CD4-positive, alpha-beta T cell (primary cell): ENCODE results near the gene FIZ1. TPM values are rescaled to one million over a fixed set of nuclear protein-coding genes. Genes with fewer than 3 reads are reported as not detected.

ENCODE experiments used
- ATAC-seq: fragments of 200-7000 bp; cut with Tn5 transposase; one replicate; pipeline ENCODE4 v1.10.0; 2022; ENCODE audit warnings: mild to moderate bottlenecking; ENCODE audit not compliant: poor library complexity
- CTCF ChIA-PET: fragments of 350-600 bp; sonication (Branson Sonifier 250); formaldehyde crosslinking; loops from one replicate; lab custom pipeline; 2021; ENCODE audit warnings: antibody characterized with exemption, inconsistent platforms; lab: Charles Lee
- POLR2A ChIA-PET: fragments of 350-600 bp; sonication (Branson Sonifier 250); formaldehyde crosslinking; loops from one replicate; lab custom pipeline; 2021; ENCODE audit warnings: antibody characterized with exemption, inconsistent platforms; lab: Charles Lee
- DNase-seq, 14 experiments: peaks; one replicate each; pipeline ENCODE4 v3.0.0-alpha.2; 2013 to 2020; ENCODE audit warnings: mixed read lengths in 2 of 14
- H3K27ac ChIP-seq, 2 donors: one replicate each; pipeline versions ENCODE4 v1.5.1 to v1.7.0; 2013; ENCODE audit warnings: low read length in 2 of 2, low read depth in 1 of 2, mild to moderate bottlenecking in 1 of 2
- H3K27me3 ChIP-seq, 2 experiments: 1 replicate in 1 of 2; 2 replicates in 1 of 2; pipeline versions ENCODE4 v1.6.1 to v1.7.0; 2013; ENCODE audit warnings: low read length in 2 of 2, control low read depth in 1 of 2, mild to moderate bottlenecking in 1 of 2, moderate library complexity in 1 of 2; ENCODE audit not compliant: insufficient read depth in 2 of 2, control insufficient read depth in 1 of 2
- H3K36me3 ChIP-seq: one replicate; pipeline ENCODE4 v1.6.1; 2013; ENCODE audit warnings: low read length, control low read depth; ENCODE audit not compliant: insufficient read depth
- H3K4me1 ChIP-seq: one replicate; pipeline ENCODE4 v1.6.1; 2013; ENCODE audit warnings: low read length, control low read depth; ENCODE audit not compliant: insufficient read depth
- H3K4me3 ChIP-seq: one replicate; pipeline ENCODE4 v1.5.1; 2013; ENCODE audit warnings: mild to moderate bottlenecking, low read length, moderate library complexity
- H3K9me3 ChIP-seq, 2 experiments: 1 replicate in 1 of 2; 2 replicates in 1 of 2; pipeline versions ENCODE4 v1.6.1 to v1.7.0; 2013; ENCODE audit warnings: low read length in 2 of 2, mild to moderate bottlenecking in 2 of 2, control low read depth in 1 of 2, moderate library complexity in 1 of 2; ENCODE audit not compliant: control insufficient read depth in 1 of 2, insufficient read depth in 1 of 2
- H3K27ac Mint-ChIP-seq: one replicate; pipeline ENCODE4 v1.8.0; 2020; ENCODE audit warnings: mixed read lengths
- H3K27me3 Mint-ChIP-seq: one replicate; pipeline ENCODE4 v1.8.0; 2021; ENCODE audit warnings: mixed read lengths
- H3K36me3 Mint-ChIP-seq: one replicate; pipeline ENCODE4 v1.8.0; 2021; ENCODE audit warnings: low read depth, mixed read lengths
- H3K4me1 Mint-ChIP-seq: one replicate; pipeline ENCODE4 v1.8.0; 2021; ENCODE audit warnings: low read depth, mixed read lengths
- H3K4me3 Mint-ChIP-seq: one replicate; pipeline ENCODE4 v1.8.0; 2020; ENCODE audit warnings: mild to moderate bottlenecking, mixed read lengths
- H3K9me3 Mint-ChIP-seq: one replicate; pipeline ENCODE4 v1.8.0; 2020; ENCODE audit warnings: mixed read lengths
- intact Hi-C, 2 experiments: fragments of 100-400 bp; cut with DNase I in 1 of 2; cut with micrococcal nuclease in 1 of 2; formaldehyde crosslinking; loops; one replicate each; pipeline versions ENCODE4 v1.15.1 to v1.9.0; 2023 to 2025; cut with DNase I, micrococcal nuclease
- total RNA-seq, 174 experiments: library from RNA in 2 of 174; stranded (reverse) in 2 of 174; gene quantifications; one replicate each; pipeline ENCODE4 v1.2.3 and lab custom pipeline; 2021 to 2026
- TF ChIP-seq, protein P1 (sequence below): fragments of 200-600 bp; IDR thresholded peaks from one replicate; pipeline ENCODE4 v1.8.0; 2022; ENCODE audit warnings: antibody characterized with exemption, mild to moderate bottlenecking

FIZ1 gene
- total RNA-seq, 2 experiments from 2014 or later, result 5.5 to 7.3 TPM

DNA sequence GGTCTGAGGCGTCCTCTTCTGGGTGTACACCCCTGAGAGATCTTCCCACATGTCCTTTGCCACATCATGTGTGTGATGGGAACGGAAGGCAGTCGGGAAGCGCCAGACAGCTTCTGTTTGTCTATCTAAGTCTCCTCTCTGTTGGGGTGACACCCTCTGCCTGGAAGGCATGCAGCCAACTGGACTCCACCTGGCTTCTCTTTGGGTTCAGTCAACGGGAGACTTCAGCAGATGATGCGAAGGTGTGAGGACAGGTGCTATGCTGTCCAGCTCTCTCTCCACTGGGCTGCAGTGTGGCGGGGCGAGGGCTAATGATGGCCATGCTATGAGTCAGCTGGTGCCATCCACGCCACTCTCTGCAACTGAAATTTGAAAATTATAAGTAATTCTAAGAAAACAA lies 39.6 kb downstream of the FIZ1 start:
- Mint-ChIP-seq H3K4me1 (no peaks in the 10 kb centered on the region), H3K9me3 (no peaks in the 10 kb centered on the region), H3K27ac (no peak overlapping the region), H3K27me3 (peaks cover 4% of the 10 kb centered on the region), H3K4me3 (no peak overlapping the region), H3K36me3 (no peaks in the 10 kb centered on the region)
- Histone ChIP-seq H3K4me3 (no peak overlapping the region), H3K36me3 (no peaks in the 10 kb centered on the region), H3K27me3 (peaks cover 0 to 2% of the 10 kb centered on the region in 2 experiments), H3K27ac (no peak overlapping the region), H3K4me1 (no peaks in the 10 kb centered on the region), H3K9me3 (peaks cover 0 to 5% of the 10 kb centered on the region in 2 experiments)
- ChIA-PET POLR2A (no interaction called here), CTCF (interaction anchor here (0.7 kb wide), 1 partner anchor 61 kb away, joined by 3 read pairs; no protein-coding TSS in a partner anchor)
- intact Hi-C loops, result no loop called here
- DNase-seq (no peak), ATAC-seq (no peak)
- TF ChIP-seq, protein P1, sequence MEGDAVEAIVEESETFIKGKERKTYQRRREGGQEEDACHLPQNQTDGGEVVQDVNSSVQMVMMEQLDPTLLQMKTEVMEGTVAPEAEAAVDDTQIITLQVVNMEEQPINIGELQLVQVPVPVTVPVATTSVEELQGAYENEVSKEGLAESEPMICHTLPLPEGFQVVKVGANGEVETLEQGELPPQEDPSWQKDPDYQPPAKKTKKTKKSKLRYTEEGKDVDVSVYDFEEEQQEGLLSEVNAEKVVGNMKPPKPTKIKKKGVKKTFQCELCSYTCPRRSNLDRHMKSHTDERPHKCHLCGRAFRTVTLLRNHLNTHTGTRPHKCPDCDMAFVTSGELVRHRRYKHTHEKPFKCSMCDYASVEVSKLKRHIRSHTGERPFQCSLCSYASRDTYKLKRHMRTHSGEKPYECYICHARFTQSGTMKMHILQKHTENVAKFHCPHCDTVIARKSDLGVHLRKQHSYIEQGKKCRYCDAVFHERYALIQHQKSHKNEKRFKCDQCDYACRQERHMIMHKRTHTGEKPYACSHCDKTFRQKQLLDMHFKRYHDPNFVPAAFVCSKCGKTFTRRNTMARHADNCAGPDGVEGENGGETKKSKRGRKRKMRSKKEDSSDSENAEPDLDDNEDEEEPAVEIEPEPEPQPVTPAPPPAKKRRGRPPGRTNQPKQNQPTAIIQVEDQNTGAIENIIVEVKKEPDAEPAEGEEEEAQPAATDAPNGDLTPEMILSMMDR, result no peak

DNA sequence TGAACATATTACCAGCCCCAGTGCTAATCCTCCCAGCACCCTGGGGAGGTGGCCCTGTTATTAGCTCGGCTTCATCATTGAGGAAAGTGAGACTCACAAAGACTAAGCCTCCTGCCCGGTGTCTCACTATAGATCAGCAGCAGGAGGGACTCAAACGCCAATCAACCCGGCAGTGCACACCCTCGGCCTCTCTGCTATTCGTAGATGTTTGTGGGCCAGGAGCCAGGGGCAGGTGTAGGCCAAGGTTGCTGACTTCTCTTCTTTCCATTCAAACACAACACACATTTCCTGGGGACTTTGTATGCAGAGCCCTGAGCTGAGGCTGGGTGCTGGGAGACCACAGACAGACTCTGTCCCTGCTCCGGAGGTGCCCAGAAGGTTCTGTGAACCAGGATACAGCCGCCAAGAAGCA lies 44.6 kb downstream of the FIZ1 start:
- Histone ChIP-seq H3K27ac (no peak overlapping the region), H3K36me3 (no peaks in the 10 kb centered on the region), H3K4me3 (no peak overlapping the region), H3K27me3 (peaks cover 0 to 6% of the 10 kb centered on the region in 2 experiments), H3K4me1 (no peaks in the 10 kb centered on the region), H3K9me3 (no peaks in the 10 kb centered on the region)
- no peak for ATAC-seq
- Mint-ChIP-seq H3K36me3 (no peaks in the 10 kb centered on the region), H3K27me3 (peaks cover 8% of the 10 kb centered on the region), H3K27ac (no peak overlapping the region), H3K9me3 (no peaks in the 10 kb centered on the region), H3K4me1 (no peaks in the 10 kb centered on the region), H3K4me3 (no peak overlapping the region)
- intact Hi-C loops, result no loop called here
- ChIA-PET CTCF (no interaction called here), POLR2A (no interaction called here)
- TF ChIP-seq, protein P1, result no peak
- no peak for DNase-seq

DNA sequence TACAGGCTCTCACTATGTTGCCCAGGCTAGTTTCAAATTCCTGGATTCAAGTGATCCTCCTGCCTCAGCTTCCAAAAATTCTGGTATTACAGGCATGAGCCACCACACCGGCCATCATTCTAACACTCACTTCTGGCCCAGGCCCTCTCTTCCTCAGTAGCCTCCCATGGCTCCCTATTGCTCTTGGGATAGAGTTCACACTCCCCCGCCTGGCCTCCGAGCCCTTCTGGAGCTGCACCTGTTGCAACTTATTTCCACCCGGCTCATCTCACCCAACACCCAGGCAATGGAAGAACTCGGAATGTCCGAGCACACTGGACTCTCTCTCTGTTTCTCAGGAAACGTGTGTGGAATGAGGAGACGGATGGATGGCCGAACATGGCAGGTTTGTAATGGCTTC lies 45.0 kb downstream of the FIZ1 start:
- no peak for DNase-seq
- H3K4me1 ChIP-seq, result no peaks in the 10 kb centered on the region
- Mint-ChIP-seq H3K36me3 (no peaks in the 10 kb centered on the region), H3K27me3 (peaks cover 11% of the 10 kb centered on the region), H3K4me3 (no peak overlapping the region), H3K9me3 (no peaks in the 10 kb centered on the region), H3K27ac (no peak overlapping the region), H3K4me1 (no peaks in the 10 kb centered on the region)
- H3K27me3 ChIP-seq, result peaks cover 3 to 6% of the 10 kb centered on the region in 2 experiments
- H3K36me3 ChIP-seq, result no peaks in the 10 kb centered on the region
- no peak for ATAC-seq
- TF ChIP-seq, protein P1, result no peak
- intact Hi-C loops, result no loop called here
- POLR2A ChIA-PET, result no interaction called here
- H3K4me3 ChIP-seq, result no peak overlapping the region
- no peaks in the 10 kb centered on the region for H3K9me3 ChIP-seq
- no peak overlapping the region for H3K27ac ChIP-seq
- CTCF ChIA-PET, result no interaction called here
